Measurements from ENCODE around the gene GSG1L. TPM values are rescaled to one million over a fixed set of nuclear protein-coding genes. Genes with fewer than 3 reads are reported as not detected.

GSG1L gene
- total and polyA plus RNA-seq, 12 donors: 0.68 to 14.6 (median 3.4) TPM; not detected in 5

DNA sequence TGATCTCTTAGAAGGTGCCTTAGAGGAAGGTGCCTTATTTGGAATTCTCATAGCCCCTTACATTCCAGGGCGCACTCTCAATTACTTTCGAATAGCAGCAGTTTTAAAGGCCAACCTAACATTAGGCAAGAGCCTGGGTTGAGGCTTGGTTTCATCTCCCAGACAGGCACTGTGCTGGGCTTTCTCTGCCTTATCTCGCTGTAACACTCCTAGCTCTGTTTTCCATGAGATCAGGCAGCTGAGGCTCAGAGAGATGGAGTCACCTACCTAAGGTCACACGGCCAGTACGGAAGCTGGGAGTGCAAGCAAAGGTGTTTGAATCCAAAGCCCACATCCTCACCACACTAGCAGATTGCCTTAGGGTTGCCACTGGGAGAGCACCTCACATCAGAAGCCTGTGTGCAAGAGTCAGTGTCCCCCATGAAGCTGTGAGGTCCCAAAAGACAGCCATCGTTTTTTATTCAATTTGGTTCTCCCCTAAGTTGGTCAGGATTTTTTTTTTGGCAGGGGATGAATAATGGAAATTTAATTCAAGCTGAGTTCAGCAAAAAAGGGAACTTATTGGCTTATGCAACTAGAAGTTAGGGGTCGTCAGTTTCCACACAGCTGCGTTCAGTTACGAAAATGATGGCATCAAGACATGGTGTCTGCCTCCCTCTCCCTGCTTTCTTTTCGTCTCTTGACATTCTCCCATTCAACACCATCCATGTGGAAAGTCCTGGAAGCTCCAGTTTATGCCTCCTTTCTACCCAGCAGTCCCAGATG is 307.1 kb downstream of the GSG1L start:
- H3K9me3 ChIP-seq: no peaks in the 10 kb centered on the region
- TF ChIP-seq, protein P1, sequence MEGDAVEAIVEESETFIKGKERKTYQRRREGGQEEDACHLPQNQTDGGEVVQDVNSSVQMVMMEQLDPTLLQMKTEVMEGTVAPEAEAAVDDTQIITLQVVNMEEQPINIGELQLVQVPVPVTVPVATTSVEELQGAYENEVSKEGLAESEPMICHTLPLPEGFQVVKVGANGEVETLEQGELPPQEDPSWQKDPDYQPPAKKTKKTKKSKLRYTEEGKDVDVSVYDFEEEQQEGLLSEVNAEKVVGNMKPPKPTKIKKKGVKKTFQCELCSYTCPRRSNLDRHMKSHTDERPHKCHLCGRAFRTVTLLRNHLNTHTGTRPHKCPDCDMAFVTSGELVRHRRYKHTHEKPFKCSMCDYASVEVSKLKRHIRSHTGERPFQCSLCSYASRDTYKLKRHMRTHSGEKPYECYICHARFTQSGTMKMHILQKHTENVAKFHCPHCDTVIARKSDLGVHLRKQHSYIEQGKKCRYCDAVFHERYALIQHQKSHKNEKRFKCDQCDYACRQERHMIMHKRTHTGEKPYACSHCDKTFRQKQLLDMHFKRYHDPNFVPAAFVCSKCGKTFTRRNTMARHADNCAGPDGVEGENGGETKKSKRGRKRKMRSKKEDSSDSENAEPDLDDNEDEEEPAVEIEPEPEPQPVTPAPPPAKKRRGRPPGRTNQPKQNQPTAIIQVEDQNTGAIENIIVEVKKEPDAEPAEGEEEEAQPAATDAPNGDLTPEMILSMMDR (IDR thresholded peaks at IDR 0.05): no peak
- peaks cover 0 to 17% (median 0%) of the 10 kb centered on the region in 9 donors for H3K4me1 ChIP-seq
- WGBS, 2 donors: 86 to 87% methylated on average over 10 of the region's 10 CpGs
- H3K4me3 ChIP-seq: no peak overlapping the region
- DNase-seq (no peak), ATAC-seq (no peak)
- no peak overlapping the region for H3K27ac ChIP-seq
- peaks cover 0 to 74% (median 8%) of the 10 kb centered on the region in 9 donors for H3K36me3 ChIP-seq
- intact Hi-C loops (cut with DNase I): no loop called here
- no peaks in the 10 kb centered on the region for H3K27me3 ChIP-seq

DNA sequence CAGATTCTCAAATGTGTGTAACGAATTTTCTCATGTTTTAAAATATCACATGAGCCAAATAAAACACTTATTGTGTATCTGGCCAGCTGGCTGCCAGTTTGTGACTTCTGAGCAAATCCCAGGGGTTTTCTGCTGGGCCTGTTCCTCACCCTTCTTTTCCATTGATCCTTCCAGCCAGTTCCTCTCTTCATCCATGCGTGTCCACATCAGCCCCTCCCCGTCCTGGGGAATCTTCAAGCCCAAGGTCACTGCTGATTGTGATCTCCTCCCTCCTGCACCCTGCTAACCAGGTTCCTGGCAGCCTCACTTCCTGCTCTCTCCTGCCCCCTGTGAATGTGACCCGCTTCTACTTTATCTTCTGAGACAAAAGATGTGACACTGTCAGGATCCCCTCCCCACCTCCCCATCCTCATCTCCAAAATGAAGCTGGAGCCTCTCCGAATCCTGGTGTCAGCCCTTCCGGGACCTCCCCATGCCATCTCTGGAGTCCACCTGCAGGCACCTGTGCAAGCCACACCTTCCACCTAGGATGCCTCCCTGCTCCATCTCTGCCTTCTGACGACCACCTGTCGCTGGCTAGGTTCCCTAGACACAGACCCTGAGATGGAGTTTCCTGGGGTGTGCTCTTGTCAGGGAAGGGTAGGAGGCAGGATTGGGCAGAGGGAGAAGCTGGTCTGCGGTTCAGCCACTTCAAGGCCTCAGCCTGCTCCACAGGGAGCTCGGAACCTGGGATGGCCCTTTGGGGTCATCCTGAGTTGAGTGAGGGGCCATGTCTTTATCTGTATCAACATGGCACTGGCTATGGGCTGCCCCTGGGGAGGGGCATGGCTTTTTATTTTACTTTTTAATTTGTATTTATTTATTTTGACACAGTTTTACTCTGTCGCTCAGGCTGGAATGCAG is 308.5 kb downstream of the GSG1L start:
- DNase-seq (no peak), ATAC-seq (no peak)
- TF ChIP-seq, protein P1 (IDR thresholded peaks at IDR 0.05): no peak
- peaks cover 0 to 11% (median 0%) of the 10 kb centered on the region in 9 donors for H3K4me1 ChIP-seq
- peaks cover 0 to 79% (median 8%) of the 10 kb centered on the region in 9 donors for H3K36me3 ChIP-seq
- 89% methylated on average over 11 of the region's 11 CpGs for WGBS, 2 donors
- H3K27me3 ChIP-seq: no peaks in the 10 kb centered on the region
- H3K27ac ChIP-seq: no peak overlapping the region
- no peak overlapping the region for H3K4me3 ChIP-seq
- intact Hi-C loops (cut with DNase I): loop anchor here in 1 of 10 donors (5.0 kb wide), 1 partner anchor 53 kb away; no protein-coding TSS in a partner anchor
- H3K9me3 ChIP-seq: no peaks in the 10 kb centered on the region

DNA sequence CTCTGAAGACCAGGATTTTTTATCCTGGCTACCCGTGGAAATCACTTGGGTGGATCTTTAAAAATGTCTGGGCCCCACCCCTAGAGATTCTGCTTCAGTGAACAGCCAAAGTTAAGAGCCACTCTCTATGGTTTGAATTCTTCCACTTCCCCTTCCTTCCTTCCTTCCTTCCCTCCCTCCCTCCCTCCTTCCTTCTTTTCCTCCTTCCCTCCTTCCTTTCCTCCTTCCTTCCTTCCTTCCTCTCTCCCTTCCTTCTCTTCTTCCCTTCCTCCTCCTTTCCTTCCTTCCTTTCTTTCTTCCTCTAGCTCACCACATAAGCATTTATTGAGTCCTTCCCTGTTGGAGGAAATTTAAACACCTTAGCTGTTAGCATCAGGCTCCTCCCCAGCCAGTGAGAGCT is 310.0 kb downstream of the GSG1L start:
- no peak overlapping the region for H3K4me3 ChIP-seq
- no peak overlapping the region for H3K27ac ChIP-seq
- peaks cover 0 to 14% (median 0%) of the 10 kb centered on the region in 9 donors for H3K4me1 ChIP-seq
- intact Hi-C loops (cut with DNase I): loop anchor here in 1 of 10 donors (5.0 kb wide), 1 partner anchor 51 kb away; no protein-coding TSS in a partner anchor
- H3K27me3 ChIP-seq: no peaks in the 10 kb centered on the region
- H3K36me3 ChIP-seq: peaks cover 0 to 81% (median 10%) of the 10 kb centered on the region in 9 donors
- no peak for DNase-seq
- ATAC-seq: no peak
- 81% methylated on average over 1 of the region's 1 CpG for WGBS, 2 donors
- TF ChIP-seq, protein P1 (IDR thresholded peaks at IDR 0.05): no peak
- H3K9me3 ChIP-seq: no peaks in the 10 kb centered on the region

DNA sequence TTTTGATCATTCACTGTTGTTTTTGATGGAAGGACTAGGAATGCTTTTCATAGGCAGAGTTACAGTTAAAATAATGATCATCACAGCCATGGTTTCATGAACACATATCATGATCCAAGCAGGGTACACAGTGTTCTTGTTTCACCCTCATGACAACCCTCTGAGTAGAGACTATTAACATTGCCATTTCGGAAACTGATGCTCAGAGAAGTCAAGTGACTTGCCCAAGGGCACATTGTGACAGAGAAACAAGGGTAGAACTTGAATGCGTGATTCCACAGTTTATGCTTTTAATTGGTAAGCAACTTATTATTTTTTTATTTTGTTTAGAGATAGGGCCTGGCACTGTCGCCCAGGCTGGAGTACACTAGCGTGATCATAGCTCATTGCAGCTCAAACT is 311.3 kb downstream of the GSG1L start:
- ATAC-seq (no peak), DNase-seq (no peak)
- Histone ChIP-seq H3K27ac (no peak overlapping the region), H3K4me1 (peaks cover 0 to 14% (median 0%) of the 10 kb centered on the region in 9 donors), H3K4me3 (no peak overlapping the region), H3K27me3 (no peaks in the 10 kb centered on the region), H3K36me3 (peaks cover 0 to 68% (median 8%) of the 10 kb centered on the region in 9 donors), H3K9me3 (no peaks in the 10 kb centered on the region)
- intact Hi-C loops (cut with DNase I): loop anchor here in 1 of 10 donors (5.0 kb wide), 1 partner anchor 50 kb away; no protein-coding TSS in a partner anchor
- TF ChIP-seq, protein P1 (IDR thresholded peaks at IDR 0.05): no peak
- 97 to 98% methylated on average over 4 of the region's 4 CpGs for WGBS, 2 donors
